Activated B cell treated with CpG ODN at 0.5 μM for 24 hours (primary cell): ENCODE measurements around the gene PPL. TPM values are rescaled to one million over a fixed set of nuclear protein-coding genes. Genes with fewer than 3 reads are reported as not detected.
A peak's percentile ranks its signal among the peaks of the same experiment; 100 is the strongest.

Source experiments
- ATAC-seq: fragments of 200-7000 bp; cut with Tn5 transposase; one replicate; pipeline ENCODE4 v1.10.0; 2021; ENCODE audit warnings: low read depth, mild to moderate bottlenecking, moderate library complexity
- CTCF ChIA-PET: fragments of 350-600 bp; sonication (Branson Sonifier 250); formaldehyde crosslinking; loops from one replicate; lab custom pipeline; 2021; ENCODE audit warnings: antibody characterized with exemption; lab: Charles Lee
- POLR2A ChIA-PET: fragments of 350-600 bp; sonication (Branson Sonifier 250); formaldehyde crosslinking; loops from one replicate; lab custom pipeline; 2021; ENCODE audit warnings: antibody characterized with exemption; lab: Charles Lee
- DNase-seq: peaks from one replicate; pipeline ENCODE4 v3.0.0; 2022
- H3K27ac Mint-ChIP-seq: one replicate; pipeline ENCODE4 v1.8.0; 2020; ENCODE audit warnings: mixed read lengths
- H3K27me3 Mint-ChIP-seq: one replicate; pipeline ENCODE4 v1.8.0; 2021; ENCODE audit warnings: mixed read lengths
- H3K36me3 Mint-ChIP-seq: one replicate; pipeline ENCODE4 v1.8.0; 2021; ENCODE audit warnings: low read depth, mixed read lengths
- H3K4me1 Mint-ChIP-seq: one replicate; pipeline ENCODE4 v1.8.0; 2021; ENCODE audit warnings: mixed read lengths
- H3K4me3 Mint-ChIP-seq: one replicate; pipeline ENCODE4 v1.8.0; 2020; ENCODE audit warnings: mild to moderate bottlenecking, mixed read lengths
- H3K9me3 Mint-ChIP-seq: one replicate; pipeline ENCODE4 v1.8.0; 2020; ENCODE audit warnings: mixed read lengths
- CTCF ChIP-seq: fragments of 200-600 bp; IDR thresholded peaks from one replicate; pipeline ENCODE4 v1.8.0; 2022; ENCODE audit warnings: antibody characterized with exemption, mild to moderate bottlenecking
- intact Hi-C: fragments of 100-400 bp; cut with micrococcal nuclease; formaldehyde crosslinking; loops from one replicate; pipeline ENCODE4 v1.15.1; 2024
- total RNA-seq: library from RNA; stranded (reverse); gene quantifications from 2 replicates; pipeline ENCODE4 v1.2.3, GENCODE V29; 2022

The PPL gene
- total RNA-seq, 1 donor from 2014 or later = 0.04 TPM

DNA sequence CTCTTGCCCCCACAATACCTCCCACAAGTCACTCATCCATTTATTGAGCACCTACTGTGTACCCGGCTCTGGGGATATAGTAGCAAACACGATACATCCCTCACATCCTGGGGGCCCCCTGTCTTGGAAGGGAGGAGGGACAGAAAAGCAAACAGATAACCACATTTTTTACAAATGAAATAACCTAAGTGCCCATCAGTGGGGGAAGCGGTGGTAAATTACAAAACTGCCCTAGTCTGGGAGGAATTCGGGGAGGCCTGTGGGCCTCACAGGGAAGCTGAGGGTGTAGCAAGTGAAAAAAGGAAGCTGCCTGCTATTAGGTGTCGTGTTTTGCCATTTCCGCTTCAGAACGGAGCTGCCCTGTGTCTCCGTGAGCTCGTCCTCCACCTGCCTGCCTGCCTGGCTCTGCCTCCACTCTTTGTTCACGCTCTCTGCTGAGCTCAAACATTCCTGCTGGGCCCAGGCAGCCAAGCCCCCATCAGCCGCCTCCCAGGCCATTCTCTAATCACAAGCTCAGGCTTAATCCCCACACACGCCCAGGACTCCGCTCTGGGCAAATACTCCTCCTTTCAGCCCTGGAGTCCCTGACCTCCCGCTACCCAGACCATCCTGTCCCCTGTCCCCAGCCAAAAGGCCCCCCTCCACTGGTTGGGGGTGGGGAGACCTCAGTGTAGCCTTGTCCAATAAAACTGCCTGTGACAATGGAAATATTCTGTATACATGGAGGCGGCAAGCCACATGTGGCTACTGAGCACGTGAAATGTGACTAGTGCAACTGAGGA, 11.0 kb upstream of the PPL start:
- intact Hi-C loops = no loop called here
- Mint-ChIP-seq H3K27me3 (peaks cover 25% of the 10 kb centered on the region), H3K4me1 (peaks cover 6% of the 10 kb centered on the region), H3K27ac (no peak overlapping the region), H3K36me3 (no peaks in the 10 kb centered on the region), H3K9me3 (no peaks in the 10 kb centered on the region), H3K4me3 (no peak overlapping the region)
- DNase-seq (no peak), ATAC-seq (no peak)
- TF ChIP-seq CTCF = no peak
- CTCF ChIA-PET = no interaction called here
- POLR2A ChIA-PET = no interaction called here

DNA sequence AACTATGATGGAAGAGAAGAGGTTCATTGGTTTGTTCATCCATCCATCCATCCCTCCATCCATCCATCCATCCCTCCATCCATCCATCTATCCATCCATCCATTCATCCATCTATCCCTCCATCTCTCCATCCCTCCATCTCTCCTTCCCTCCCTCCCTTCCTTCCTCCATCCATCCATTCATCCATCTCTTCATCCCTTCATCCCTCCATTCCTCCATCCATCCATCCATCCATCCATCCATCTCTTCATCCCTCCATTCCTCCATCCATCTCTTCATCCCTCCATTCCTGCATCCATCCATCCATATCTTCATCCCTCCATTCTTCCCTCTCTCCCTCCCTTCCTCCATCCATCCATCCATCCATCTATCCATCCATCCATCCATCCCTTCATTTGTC, 10.0 kb upstream of the PPL start:
- Mint-ChIP-seq H3K27me3 (peaks cover 25% of the 10 kb centered on the region), H3K27ac (no peak overlapping the region), H3K4me3 (no peak overlapping the region), H3K36me3 (no peaks in the 10 kb centered on the region), H3K4me1 (peaks cover 6% of the 10 kb centered on the region), H3K9me3 (no peaks in the 10 kb centered on the region)
- ATAC-seq (no peak), DNase-seq (no peak)
- ChIA-PET POLR2A (no interaction called here), CTCF (no interaction called here)
- no peak for TF ChIP-seq CTCF
- intact Hi-C loops = no loop called here

GRCh38 chr16:4945560-4946502, 8.9 kb upstream of the PPL start:
- Mint-ChIP-seq H3K36me3 (no peaks in the 10 kb centered on the region), H3K4me3 (no peak overlapping the region), H3K27ac (no peak overlapping the region), H3K27me3 (peaks cover 25% of the 10 kb centered on the region), H3K4me1 (peaks cover 6% of the 10 kb centered on the region), H3K9me3 (no peaks in the 10 kb centered on the region)
- no peak for TF ChIP-seq CTCF
- intact Hi-C loops = no loop called here
- ChIA-PET CTCF (interaction anchor here (0.6 kb wide), 1 partner anchor 28 kb away, joined by 3 read pairs; no protein-coding TSS in a partner anchor), POLR2A (no interaction called here)
- DNase-seq = no peak
- ATAC-seq = no peak

DNA sequence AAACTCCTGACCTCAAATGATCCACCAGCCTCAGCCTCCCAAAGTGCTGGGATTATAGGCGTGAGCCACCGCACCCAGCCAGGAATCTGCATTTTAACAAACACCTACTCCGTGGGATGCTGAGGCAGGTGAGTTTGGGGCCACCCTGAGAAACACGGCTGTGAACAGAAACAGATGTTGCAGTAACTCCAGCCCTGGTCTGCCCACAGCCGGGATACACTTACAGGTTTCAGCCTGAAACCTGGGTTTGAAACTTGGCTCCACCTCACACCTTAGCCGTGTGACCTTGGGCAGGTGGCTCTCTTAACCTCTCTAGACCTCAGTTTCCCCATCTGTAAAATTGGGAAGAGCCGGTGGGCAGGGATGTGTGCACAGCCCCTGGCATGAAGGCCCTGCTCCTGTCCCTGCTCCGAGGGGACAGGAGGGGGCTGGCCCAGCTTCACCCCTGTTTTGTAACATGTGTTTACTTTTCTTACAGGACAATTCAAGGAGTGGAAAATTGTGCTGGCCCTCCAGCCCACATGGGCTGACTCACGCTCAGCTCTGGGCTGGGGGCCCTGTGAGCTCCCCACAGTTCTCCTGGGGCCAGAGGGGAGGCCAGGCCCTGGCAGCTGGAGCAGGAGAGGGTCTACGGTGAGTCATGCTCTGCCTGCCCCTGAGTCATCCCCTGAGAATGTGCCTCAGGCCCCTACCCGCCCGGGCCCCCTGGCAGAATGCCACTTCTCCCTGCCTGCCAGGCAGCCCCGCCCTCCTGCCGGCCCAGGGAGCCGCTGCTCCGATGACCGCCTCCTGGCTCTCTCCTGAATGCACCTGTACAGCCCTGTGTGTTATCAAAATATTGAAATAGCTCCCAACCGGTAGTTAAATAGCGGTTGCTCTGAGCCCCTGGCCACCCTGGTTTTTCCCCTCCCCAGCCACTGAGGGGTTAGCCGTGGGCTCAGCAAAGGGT, 7.7 kb upstream of the PPL start:
- H3K4me3 Mint-ChIP-seq = no peak overlapping the region
- no peak for TF ChIP-seq CTCF
- H3K36me3 Mint-ChIP-seq = no peaks in the 10 kb centered on the region
- peaks cover 6% of the 10 kb centered on the region for H3K4me1 Mint-ChIP-seq
- CTCF ChIA-PET = interaction anchor here (0.6 kb wide), 1 partner anchor 27 kb away, joined by 3 read pairs; no protein-coding TSS in a partner anchor
- no peak overlapping the region for H3K27ac Mint-ChIP-seq
- intact Hi-C loops = no loop called here
- POLR2A ChIA-PET = no interaction called here
- DNase-seq = no peak
- peaks cover 23% of the 10 kb centered on the region for H3K27me3 Mint-ChIP-seq
- no peaks in the 10 kb centered on the region for H3K9me3 Mint-ChIP-seq
- peak; percentile 49 for ATAC-seq
